Osteoblast (primary cell): ENCODE results near the gene ADAM12. TPM values are rescaled to one million over a fixed set of nuclear protein-coding genes. Genes with fewer than 3 reads are reported as not detected.

Experiments
- DNase-seq: peaks from one replicate; pipeline ENCODE4 v3.0.0; 2011; ENCODE audit warnings: low spot score, mixed read lengths; ENCODE audit not compliant: insufficient read length; ENCODE audit errors: missing footprints
- H2AFZ ChIP-seq: 2 replicates; pipeline ENCODE4 v1.6.0; 2011; ENCODE audit warnings: mild to moderate bottlenecking, low read length
- H3K27ac ChIP-seq: 2 replicates; pipeline ENCODE4 v1.5.1; 2011; ENCODE audit warnings: mild to moderate bottlenecking, low read depth, low read length, moderate library complexity
- H3K27me3 ChIP-seq: 2 replicates; pipeline ENCODE4 v1.6.0; 2012; ENCODE audit warnings: mild to moderate bottlenecking, control low read depth, inconsistent platforms, low read length, moderate library complexity; ENCODE audit not compliant: insufficient read depth
- H3K36me3 ChIP-seq: 2 replicates; pipeline ENCODE4 v1.5.1; 2011; ENCODE audit warnings: mild to moderate bottlenecking, low read length, control low read depth, moderate library complexity; ENCODE audit not compliant: insufficient read depth
- H3K4me1 ChIP-seq: 2 replicates; pipeline ENCODE4 v1.5.1; 2011; ENCODE audit warnings: mild to moderate bottlenecking, low read length, control low read depth, moderate library complexity; ENCODE audit not compliant: insufficient read depth
- H3K4me2 ChIP-seq: 2 replicates; pipeline ENCODE4 v1.6.0; 2011; ENCODE audit warnings: mild to moderate bottlenecking, low read length; ENCODE audit not compliant: insufficient read depth
- H3K4me3 ChIP-seq: fragments of 200-600 bp; sonication (generic); 3 replicates; pipeline ENCODE4 v1.5.1; 2012; ENCODE audit warnings: mild to moderate bottlenecking, low read length, inconsistent platforms; ENCODE audit not compliant: insufficient read depth
- H3K79me2 ChIP-seq: 2 replicates; pipeline ENCODE4 v1.6.0; 2012; ENCODE audit warnings: mild to moderate bottlenecking, low read length, control low read depth, inconsistent platforms; ENCODE audit not compliant: insufficient read depth
- H3K9me3 ChIP-seq: 2 replicates; pipeline ENCODE4 v1.5.1; 2011; ENCODE audit warnings: low read depth, low read length, control low read depth
- H4K20me1 ChIP-seq: 2 replicates; pipeline ENCODE4 v1.6.0; 2012; ENCODE audit warnings: mild to moderate bottlenecking, low read length, control low read depth; ENCODE audit not compliant: insufficient read depth
- total RNA-seq: library from RNA; depleted of rRNA; stranded (reverse); fragments of >200 nt; gene quantifications from 2 replicates; pipeline ENCODE4 v1.2.3, GENCODE V29; 2012
- TF ChIP-seq, protein P1 (sequence below): IDR thresholded peaks from 2 replicates; pipeline ENCODE4 v1.5.1; 2011; ENCODE audit warnings: mild to moderate bottlenecking, low read depth, low read length, moderate library complexity; ENCODE audit errors: extremely low read depth

The ADAM12 gene
- total RNA-seq, 1 donor, result 345 TPM

GRCh38 chr10:126016156-126016805, 372.0 kb downstream of the ADAM12 start:
- H3K4me3 ChIP-seq, result no peak overlapping the region
- DNase-seq, result no peak
- no peaks in the 10 kb centered on the region for H3K79me2 ChIP-seq
- peaks cover 60% of the 10 kb centered on the region for H3K36me3 ChIP-seq
- no peak overlapping the region for H3K27ac ChIP-seq
- no peak overlapping the region for H2AFZ ChIP-seq
- H3K27me3 ChIP-seq, result no peaks in the 10 kb centered on the region
- no peaks in the 10 kb centered on the region for H3K9me3 ChIP-seq
- TF ChIP-seq, protein P1, sequence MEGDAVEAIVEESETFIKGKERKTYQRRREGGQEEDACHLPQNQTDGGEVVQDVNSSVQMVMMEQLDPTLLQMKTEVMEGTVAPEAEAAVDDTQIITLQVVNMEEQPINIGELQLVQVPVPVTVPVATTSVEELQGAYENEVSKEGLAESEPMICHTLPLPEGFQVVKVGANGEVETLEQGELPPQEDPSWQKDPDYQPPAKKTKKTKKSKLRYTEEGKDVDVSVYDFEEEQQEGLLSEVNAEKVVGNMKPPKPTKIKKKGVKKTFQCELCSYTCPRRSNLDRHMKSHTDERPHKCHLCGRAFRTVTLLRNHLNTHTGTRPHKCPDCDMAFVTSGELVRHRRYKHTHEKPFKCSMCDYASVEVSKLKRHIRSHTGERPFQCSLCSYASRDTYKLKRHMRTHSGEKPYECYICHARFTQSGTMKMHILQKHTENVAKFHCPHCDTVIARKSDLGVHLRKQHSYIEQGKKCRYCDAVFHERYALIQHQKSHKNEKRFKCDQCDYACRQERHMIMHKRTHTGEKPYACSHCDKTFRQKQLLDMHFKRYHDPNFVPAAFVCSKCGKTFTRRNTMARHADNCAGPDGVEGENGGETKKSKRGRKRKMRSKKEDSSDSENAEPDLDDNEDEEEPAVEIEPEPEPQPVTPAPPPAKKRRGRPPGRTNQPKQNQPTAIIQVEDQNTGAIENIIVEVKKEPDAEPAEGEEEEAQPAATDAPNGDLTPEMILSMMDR, result no peak
- no peak overlapping the region for H3K4me2 ChIP-seq
- peaks cover 33% of the 10 kb centered on the region for H3K4me1 ChIP-seq
- H4K20me1 ChIP-seq, result no peaks in the 10 kb centered on the region

DNA sequence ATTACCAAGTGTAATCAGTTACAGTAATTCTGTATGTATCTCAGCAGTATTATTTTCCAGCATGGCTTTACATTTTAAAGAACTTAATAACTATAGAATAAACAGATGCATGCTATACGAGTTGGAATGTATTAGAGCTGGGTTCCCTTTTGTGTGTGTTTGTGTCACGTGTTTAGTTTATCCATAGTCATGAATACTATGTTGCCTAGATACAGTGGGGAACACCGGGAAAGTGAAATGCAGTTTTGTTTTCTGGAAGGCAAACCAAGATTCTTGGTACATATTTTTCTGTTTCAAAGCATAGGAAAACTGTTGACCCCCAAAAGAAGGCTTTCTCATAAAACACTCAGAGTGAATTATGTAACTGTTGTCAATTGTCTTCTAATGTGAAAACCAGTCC, 372.9 kb downstream of the ADAM12 start:
- no peak overlapping the region for H3K4me3 ChIP-seq
- TF ChIP-seq, protein P1, result no peak

DNA sequence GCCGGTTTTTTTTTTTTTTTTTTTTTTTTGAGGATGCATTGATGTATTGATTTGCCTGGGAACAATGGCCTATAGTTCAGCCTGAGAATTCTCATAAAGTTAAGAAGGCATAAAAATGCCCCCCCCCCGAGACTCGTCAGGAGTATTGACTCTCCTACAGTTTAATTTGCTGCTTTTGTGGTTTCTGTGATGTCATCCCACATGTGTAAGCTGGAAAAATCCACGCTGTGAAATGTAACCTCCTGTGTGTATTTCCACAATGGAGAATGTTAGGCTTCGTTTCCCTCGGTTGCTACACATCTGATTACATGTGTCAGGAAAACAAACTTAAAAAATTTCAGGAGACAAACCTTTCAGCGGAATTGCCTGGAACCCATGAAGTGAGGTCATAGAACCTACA, 374.0 kb downstream of the ADAM12 start:
- Histone ChIP-seq H3K9me3 (no peaks in the 10 kb centered on the region), H3K4me3 (no peak overlapping the region), H3K27me3 (no peaks in the 10 kb centered on the region), H3K79me2 (no peaks in the 10 kb centered on the region), H3K4me2 (no peak overlapping the region), H4K20me1 (no peaks in the 10 kb centered on the region), H3K4me1 (peaks cover 33% of the 10 kb centered on the region), H3K36me3 (peaks cover 61% of the 10 kb centered on the region), H2AFZ (no peak overlapping the region), H3K27ac (peak overlapping the region; percentile 81)
- DNase-seq, result no peak
- TF ChIP-seq, protein P1, result no peak

More for the DNA sequence above, 372.9 kb downstream of the ADAM12 start:
- Histone ChIP-seq H3K27me3 (no peaks in the 10 kb centered on the region), H3K36me3 (peaks cover 65% of the 10 kb centered on the region), H3K4me2 (no peak overlapping the region), H2AFZ (no peak overlapping the region), H3K9me3 (no peaks in the 10 kb centered on the region), H3K27ac (peak overlapping the region; percentile 81), H3K4me1 (peaks cover 33% of the 10 kb centered on the region), H4K20me1 (no peaks in the 10 kb centered on the region), H3K79me2 (no peaks in the 10 kb centered on the region)
- no peak for DNase-seq

GRCh38 chr10:126013489-126014281, 374.6 kb downstream of the ADAM12 start:
- Histone ChIP-seq H3K79me2 (no peaks in the 10 kb centered on the region), H3K36me3 (peaks cover 55% of the 10 kb centered on the region), H3K9me3 (no peaks in the 10 kb centered on the region), H3K4me1 (peaks cover 33% of the 10 kb centered on the region), H3K4me2 (peak overlapping the region; percentile 38), H2AFZ (no peak overlapping the region), H3K27ac (peak overlapping the region; percentile 81), H3K4me3 (no peak overlapping the region), H3K27me3 (no peaks in the 10 kb centered on the region), H4K20me1 (no peaks in the 10 kb centered on the region)
- DNase-seq, result peak; percentile 87
- TF ChIP-seq, protein P1, result peak; percentile 10
